Activated T-helper 2 cell treated with anti-CD3 and anti-CD28 coated beads, Interferon-gamma antibody, Interleukin-2, Interleukin-4, amounts not matched to agents 10 μg/mL and 5 μg/mL and 100 μg/mL, durations not matched to agents 14 hours and 24 hours and 36 hours (primary cell): ENCODE results near the gene GFY. TPM values are rescaled to one million over a fixed set of nuclear protein-coding genes. Genes with fewer than 3 reads are reported as not detected.
A peak's percentile ranks its signal among the peaks of the same experiment; 100 is the strongest.

Source experiments
- DNase-seq: peaks from one replicate; pipeline ENCODE4 v3.0.0; 2021; ENCODE audit warnings: low spot score
- H3K27ac Mint-ChIP-seq: one replicate; pipeline ENCODE4 v1.8.0; 2021; ENCODE audit warnings: mixed read lengths
- H3K27me3 Mint-ChIP-seq: one replicate; pipeline ENCODE4 v1.8.0; 2021; ENCODE audit warnings: low read depth, mixed read lengths
- H3K36me3 Mint-ChIP-seq: one replicate; pipeline ENCODE4 v1.8.0; 2021; ENCODE audit warnings: low read depth, mixed read lengths
- H3K4me1 Mint-ChIP-seq: one replicate; pipeline ENCODE4 v1.8.0; 2021; ENCODE audit warnings: low read depth, mixed read lengths
- H3K4me3 Mint-ChIP-seq: one replicate; pipeline ENCODE4 v1.8.0; 2021; ENCODE audit warnings: low read depth, mild to moderate bottlenecking, moderate library complexity, mixed read lengths
- H3K9me3 Mint-ChIP-seq: one replicate; pipeline ENCODE4 v1.8.0; 2021; ENCODE audit warnings: mixed read lengths
- intact Hi-C: fragments of 100-400 bp; cut with micrococcal nuclease; formaldehyde crosslinking; loops from one replicate; pipeline ENCODE4 v1.15.1; 2023
- total RNA-seq: library from RNA; stranded (reverse); gene quantifications from 2 replicates; pipeline ENCODE4 v1.2.3, GENCODE V29; 2022

GFY gene
- total RNA-seq, 1 donor from 2014 or later, result not detected

DNA sequence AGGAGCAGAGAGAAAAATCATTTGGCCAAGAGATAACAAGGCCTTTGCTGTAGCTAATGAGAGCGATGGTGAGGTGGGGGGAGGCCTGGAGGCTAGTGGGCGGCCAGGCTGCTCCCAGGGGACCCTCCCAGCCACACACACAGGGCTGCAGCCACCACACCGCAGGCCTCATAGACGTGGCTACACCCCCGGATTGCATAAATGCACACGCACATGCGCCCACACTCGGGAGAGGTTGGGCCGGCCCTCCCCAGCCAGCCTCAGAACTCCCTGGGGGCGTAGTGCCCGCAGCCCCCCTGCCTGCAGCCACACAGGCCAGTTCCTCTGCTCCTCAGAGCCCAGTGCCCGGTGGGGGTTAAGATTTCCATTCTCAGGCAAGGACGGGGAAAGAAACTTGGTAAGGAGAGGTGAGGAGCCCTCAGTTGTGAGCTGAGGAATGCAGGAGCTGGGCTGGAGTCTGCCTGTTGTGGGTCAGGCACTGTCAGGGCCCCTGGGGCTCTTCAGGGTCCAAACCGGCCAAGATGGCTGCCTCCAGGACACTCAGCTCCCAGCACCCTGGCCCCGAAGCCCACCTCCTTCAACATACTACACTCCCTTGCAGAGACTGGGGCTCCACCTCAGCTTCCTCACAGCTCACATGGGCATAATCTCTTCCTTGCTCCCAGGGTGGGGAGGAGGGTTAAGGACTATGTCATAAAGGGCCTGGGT is 9.9 kb upstream of the GFY start:
- H3K27ac Mint-ChIP-seq, result no peak overlapping the region
- H3K27me3 Mint-ChIP-seq, result peaks cover 28% of the 10 kb centered on the region
- intact Hi-C loops, result no loop called here
- H3K9me3 Mint-ChIP-seq, result no peaks in the 10 kb centered on the region
- no peaks in the 10 kb centered on the region for H3K36me3 Mint-ChIP-seq
- H3K4me1 Mint-ChIP-seq, result peaks cover 19% of the 10 kb centered on the region
- no peak for DNase-seq
- H3K4me3 Mint-ChIP-seq, result no peak overlapping the region

DNA sequence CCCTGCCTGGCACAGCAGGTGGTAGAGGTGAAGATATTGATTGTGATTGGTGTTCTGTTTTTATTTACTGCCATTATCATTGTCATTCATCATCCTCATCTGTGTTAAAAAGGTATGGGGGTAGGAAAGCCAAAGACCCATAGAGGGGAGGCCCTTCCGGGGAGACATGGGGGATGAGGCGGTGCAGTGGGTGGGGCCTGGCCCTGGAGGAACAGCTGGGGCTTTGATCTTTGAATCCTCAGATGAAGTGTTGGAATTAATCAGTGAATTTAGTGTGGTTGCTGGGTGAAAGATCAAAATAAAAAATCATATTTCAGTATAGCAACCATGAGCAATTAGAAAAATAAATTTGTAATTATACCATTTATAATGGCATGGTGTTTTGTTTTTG is 9.4 kb upstream of the GFY start:
- H3K4me3 Mint-ChIP-seq, result no peak overlapping the region
- H3K4me1 Mint-ChIP-seq, result peaks cover 18% of the 10 kb centered on the region
- H3K9me3 Mint-ChIP-seq, result no peaks in the 10 kb centered on the region
- no peak overlapping the region for H3K27ac Mint-ChIP-seq
- intact Hi-C loops, result no loop called here
- no peak for DNase-seq
- H3K27me3 Mint-ChIP-seq, result peaks cover 34% of the 10 kb centered on the region
- no peaks in the 10 kb centered on the region for H3K36me3 Mint-ChIP-seq

DNA sequence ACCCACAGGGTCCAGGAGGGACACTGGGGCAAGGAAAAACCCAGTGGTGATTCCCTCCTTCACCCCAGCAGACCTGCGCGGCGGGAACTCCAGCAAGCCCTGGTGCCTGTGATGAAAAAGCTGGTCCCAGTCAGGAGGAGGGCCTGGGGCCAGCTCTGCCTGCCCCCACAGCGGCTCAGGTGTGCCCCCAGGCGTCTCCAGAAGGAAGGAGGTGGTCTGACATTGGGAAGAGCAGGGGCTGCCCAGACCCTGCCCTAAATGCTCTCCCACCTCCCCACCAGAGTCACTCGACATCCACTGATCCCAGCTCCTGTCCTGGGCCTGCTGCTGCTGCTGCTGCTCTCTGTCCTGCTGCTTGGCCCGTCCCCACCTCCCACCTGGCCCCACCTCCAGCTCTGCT is 8.1 kb upstream of the GFY start:
- no peak overlapping the region for H3K4me3 Mint-ChIP-seq
- peaks cover 46% of the 10 kb centered on the region for H3K27me3 Mint-ChIP-seq
- no peak for DNase-seq
- no peaks in the 10 kb centered on the region for H3K9me3 Mint-ChIP-seq
- intact Hi-C loops, result no loop called here
- no peaks in the 10 kb centered on the region for H3K36me3 Mint-ChIP-seq
- no peak overlapping the region for H3K27ac Mint-ChIP-seq
- peaks cover 14% of the 10 kb centered on the region for H3K4me1 Mint-ChIP-seq

DNA sequence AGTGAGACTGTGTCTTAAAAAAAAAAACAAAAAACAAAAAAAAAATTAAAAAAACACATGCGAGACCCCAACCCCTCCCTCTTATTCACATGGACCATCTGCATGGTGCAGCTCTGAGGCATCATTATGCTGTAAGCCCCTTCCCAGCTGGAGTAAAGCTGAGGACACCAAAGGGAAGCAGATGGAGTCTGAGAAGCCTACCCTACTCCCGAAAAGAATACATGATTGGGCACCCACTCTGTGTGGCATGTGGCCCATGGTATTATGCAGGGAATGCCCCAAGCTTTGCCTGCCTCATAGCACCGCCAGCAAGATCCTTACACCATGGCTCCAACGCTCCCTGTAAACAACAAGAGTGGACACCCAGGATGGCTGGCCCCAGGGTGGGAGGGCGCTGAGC is 6.7 kb upstream of the GFY start:
- H3K27ac Mint-ChIP-seq, result no peak overlapping the region
- H3K27me3 Mint-ChIP-seq, result peaks cover 55% of the 10 kb centered on the region
- intact Hi-C loops, result no loop called here
- H3K9me3 Mint-ChIP-seq, result no peaks in the 10 kb centered on the region
- H3K4me1 Mint-ChIP-seq, result peaks cover 19% of the 10 kb centered on the region
- H3K36me3 Mint-ChIP-seq, result no peaks in the 10 kb centered on the region
- no peak for DNase-seq
- no peak overlapping the region for H3K4me3 Mint-ChIP-seq

DNA sequence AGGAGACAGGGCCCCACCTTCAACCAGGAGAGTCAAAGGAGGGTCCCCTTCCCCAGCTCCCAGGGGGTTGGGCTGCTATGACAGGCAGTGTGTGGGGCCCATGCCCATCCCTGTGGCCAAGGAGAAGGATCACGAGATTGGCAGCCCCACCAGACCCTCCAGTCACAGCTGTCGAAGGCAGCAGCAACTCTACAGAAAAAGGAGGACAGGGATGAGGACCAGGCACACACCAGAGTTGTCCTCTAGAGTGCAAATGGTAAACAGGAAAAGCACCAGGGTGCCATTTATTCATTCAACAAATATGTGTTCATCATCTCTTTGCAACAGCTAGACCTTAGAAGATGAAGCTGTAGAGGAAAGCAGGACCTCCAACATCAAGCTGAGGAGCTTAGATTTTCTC is 6.0 kb upstream of the GFY start:
- Mint-ChIP-seq H3K4me3 (no peak overlapping the region), H3K27ac (no peak overlapping the region), H3K9me3 (no peaks in the 10 kb centered on the region), H3K36me3 (no peaks in the 10 kb centered on the region), H3K27me3 (peaks cover 60% of the 10 kb centered on the region), H3K4me1 (peaks cover 25% of the 10 kb centered on the region)
- DNase-seq, result no peak
- intact Hi-C loops, result no loop called here

DNA sequence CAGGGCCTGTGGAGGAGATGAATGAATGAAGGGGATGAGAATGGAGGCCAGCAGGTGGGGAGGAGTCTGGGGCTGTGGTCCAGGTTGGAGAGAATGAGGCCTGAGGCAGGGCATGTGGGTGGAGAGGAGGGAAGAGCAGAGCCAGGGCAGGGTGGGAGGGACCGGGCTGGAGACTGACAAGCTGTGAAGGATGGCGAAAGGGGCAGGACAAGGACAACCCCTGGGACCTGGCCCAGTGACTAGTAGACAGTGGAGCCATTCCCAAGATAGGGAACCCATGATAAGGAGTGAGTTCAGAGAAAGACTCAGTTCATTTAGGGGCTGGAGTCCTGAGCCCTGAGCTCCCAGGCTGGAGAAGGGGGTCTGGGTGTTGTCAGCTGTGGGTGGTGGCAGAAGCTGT is 5.0 kb upstream of the GFY start:
- Mint-ChIP-seq H3K4me3 (peak overlapping the region; percentile 30), H3K27me3 (peaks cover 69% of the 10 kb centered on the region), H3K9me3 (no peaks in the 10 kb centered on the region), H3K4me1 (peaks cover 25% of the 10 kb centered on the region), H3K27ac (no peak overlapping the region), H3K36me3 (no peaks in the 10 kb centered on the region)
- intact Hi-C loops, result no loop called here
- no peak for DNase-seq

DNA sequence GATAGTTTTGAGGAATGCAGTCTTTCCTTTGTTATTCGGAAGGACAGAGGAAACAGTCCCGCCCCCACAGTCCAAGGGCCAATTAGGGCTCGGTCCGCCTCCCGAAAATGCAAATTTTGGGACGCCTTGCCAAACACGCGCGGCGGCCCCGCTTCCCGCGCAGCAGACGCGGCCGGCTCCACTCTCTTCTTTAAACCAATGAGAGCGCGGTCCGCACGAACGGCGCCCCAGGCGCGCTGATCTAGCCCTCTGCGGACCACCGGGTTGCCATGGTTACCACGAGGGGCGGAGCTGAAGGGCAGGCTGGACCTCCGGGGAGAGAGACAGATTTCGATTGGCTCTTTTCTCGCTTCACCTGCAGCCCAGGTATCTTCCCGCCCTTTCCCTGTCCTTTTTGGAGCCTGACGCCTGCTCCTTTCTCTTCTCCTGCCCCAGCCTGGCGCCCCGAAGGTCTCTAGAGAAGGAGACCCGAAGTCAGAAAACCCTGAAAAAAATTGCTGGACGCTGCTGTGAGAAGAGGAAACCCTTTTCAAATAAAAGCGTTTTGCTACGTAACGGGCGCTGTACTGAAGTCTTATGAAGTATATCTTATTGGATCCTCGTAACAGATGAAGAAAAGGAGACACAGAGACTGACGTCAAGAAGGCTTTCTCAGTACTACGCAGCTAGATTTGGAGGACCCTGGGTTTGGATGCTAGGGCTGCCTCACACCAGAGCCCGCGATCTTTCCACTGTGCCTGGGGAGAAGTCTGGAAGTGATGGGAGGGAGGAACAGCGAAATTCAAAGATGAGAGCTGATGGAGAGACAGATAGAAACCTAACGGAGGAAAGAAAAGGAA is 3.9 kb upstream of the GFY start:
- Mint-ChIP-seq H3K4me1 (peaks cover 22% of the 10 kb centered on the region), H3K9me3 (no peaks in the 10 kb centered on the region), H3K27me3 (peaks cover 77% of the 10 kb centered on the region), H3K36me3 (no peaks in the 10 kb centered on the region), H3K4me3 (peak overlapping the region; percentile 57), H3K27ac (no peak overlapping the region)
- intact Hi-C loops, result no loop called here
- peak; percentile 48 for DNase-seq

DNA sequence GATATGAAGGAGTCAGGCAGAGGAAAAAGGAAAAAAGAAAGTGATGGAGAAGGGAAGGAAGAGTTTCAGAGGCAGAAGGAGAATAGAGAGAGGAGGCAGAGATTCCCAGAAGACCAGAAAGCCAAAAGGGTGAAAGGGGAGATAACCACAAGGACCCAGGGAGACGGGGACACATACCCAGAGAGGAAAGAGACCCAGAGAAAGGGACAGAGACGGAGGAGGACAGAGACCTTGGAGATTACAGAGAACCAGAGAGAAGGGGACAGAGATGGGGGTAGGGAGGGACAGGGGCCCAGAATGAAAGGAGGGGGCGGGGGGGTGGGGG is 3.3 kb upstream of the GFY start:
- no peaks in the 10 kb centered on the region for H3K36me3 Mint-ChIP-seq
- H3K4me1 Mint-ChIP-seq, result peaks cover 28% of the 10 kb centered on the region
- H3K9me3 Mint-ChIP-seq, result no peaks in the 10 kb centered on the region
- peaks cover 82% of the 10 kb centered on the region for H3K27me3 Mint-ChIP-seq
- intact Hi-C loops, result no loop called here
- no peak overlapping the region for H3K27ac Mint-ChIP-seq
- peak overlapping the region; percentile 57 for H3K4me3 Mint-ChIP-seq
- no peak for DNase-seq

DNA sequence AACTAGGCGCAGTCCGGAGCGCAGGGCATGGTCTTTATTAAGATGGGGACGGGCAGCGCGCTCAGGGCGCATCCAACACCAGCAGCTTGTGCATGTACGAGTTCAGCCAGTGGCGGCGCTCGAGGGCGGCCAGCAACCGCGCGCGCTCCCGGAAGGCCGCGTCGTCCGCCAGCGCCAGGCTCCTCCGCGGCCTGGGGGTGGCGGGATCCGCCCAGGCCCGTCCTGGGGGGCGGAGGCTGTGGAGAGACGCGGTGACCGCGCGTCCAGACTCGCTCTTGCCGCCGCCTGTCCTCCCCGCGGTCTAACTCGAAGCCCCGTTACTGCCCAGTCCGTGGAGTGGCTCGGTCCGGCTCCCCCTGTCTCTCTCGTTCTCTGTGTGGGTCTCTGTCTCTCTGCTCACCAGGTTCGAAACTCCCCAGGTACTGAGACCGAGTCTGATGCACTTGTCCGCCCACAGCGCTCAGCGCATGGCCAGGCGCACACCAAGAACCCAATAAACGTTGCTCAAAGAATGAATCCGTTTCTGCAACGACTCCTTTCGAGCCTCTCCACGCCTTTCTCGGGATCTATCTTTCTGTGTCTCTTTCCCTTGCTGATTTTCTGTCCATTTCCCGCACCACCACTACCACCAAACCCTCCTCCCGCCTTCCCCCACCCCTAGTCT is 2.6 kb upstream of the GFY start:
- H3K4me1 Mint-ChIP-seq, result peaks cover 33% of the 10 kb centered on the region
- intact Hi-C loops, result no loop called here
- peak; percentile 68 for DNase-seq
- no peaks in the 10 kb centered on the region for H3K9me3 Mint-ChIP-seq
- H3K27ac Mint-ChIP-seq, result no peak overlapping the region
- H3K36me3 Mint-ChIP-seq, result no peaks in the 10 kb centered on the region
- H3K27me3 Mint-ChIP-seq, result peaks cover 86% of the 10 kb centered on the region
- peak overlapping the region; percentile 72 for H3K4me3 Mint-ChIP-seq

DNA sequence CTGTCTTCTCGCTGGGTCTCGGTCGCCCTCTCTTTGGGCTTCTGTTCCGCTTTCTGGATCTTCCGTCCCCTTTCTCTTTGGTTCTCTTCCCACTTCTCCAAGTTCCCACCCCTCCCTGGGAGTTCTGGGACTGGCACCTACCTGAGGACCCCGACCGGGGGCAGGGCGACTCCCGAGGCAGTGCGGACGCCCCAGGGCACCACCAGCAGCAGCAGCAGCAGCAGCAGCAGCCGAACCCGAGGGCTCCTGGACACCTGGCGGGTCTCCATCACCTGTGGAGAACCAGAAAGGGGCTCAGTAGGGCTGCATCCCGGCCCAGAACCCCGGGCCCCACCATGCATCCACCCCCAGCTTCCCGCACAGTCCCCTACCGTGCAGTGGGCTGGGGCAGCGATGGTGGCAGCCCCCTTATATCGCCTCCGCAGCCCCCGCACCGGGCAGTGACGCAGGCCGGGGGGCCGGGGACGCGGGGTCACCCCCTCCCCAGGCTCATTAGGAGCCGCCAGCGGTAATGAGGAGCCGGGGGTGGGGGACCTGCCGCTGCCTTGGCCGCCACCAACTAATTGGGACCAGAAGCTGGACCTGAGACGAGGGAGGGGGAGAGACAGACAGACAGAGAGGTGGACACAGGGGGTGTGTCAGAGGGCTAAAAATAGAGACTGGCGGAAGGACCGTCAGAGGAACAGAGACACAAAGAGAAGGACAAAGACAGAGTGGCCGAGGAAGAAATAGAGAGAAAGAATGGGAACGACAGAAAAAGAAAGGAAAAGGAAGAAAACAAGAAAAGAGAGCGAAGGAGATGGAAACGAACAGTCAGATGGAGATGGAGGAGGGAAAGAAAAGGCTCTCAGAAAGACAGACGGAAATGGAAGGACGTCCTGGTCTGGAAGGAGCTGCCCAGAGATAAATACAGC is 1.9 kb upstream of the GFY start, which contains the start of gene PTH2:
Gene PTH2, minus strand, starts transcription at position 371 of the 914 bp plus-strand sequence. Its CDS starts 102 bp downstream, at position 269.
- no peak within 1 kb of the TSS for H3K27ac Mint-ChIP-seq
- peaks cover 87% of the 10 kb centered on the region for H3K27me3 Mint-ChIP-seq
- H3K36me3 Mint-ChIP-seq, result no peaks in the 10 kb centered on the region
- peaks cover 37% of the 10 kb centered on the region for H3K4me1 Mint-ChIP-seq
- DNase-seq, result no peak
- H3K9me3 Mint-ChIP-seq, result no peaks in the 10 kb centered on the region
- H3K4me3 Mint-ChIP-seq, result peak within 1 kb of the TSS; percentile 72
- intact Hi-C loops, result no loop called here

DNA sequence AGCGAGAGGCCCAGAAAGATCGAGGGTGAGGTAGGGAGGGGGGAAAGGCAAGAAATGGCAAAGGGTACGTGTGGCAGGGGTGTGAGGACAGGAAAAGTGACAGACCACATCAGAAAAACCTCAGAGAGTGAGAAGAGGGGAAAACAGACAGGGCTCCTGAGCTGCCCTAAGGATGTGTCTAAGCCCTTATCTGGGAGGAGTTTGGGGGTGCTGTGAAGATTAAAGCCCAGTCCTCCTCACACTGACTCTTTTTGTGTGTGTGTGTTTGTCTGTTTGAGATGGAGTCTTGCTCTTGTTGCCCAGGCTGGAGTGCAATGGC is 1.2 kb upstream of the GFY start:
- no peaks in the 10 kb centered on the region for H3K9me3 Mint-ChIP-seq
- no peaks in the 10 kb centered on the region for H3K36me3 Mint-ChIP-seq
- H3K4me3 Mint-ChIP-seq, result peak overlapping the region; percentile 19
- no peak overlapping the region for H3K27ac Mint-ChIP-seq
- H3K27me3 Mint-ChIP-seq, result peaks cover 86% of the 10 kb centered on the region
- intact Hi-C loops, result no loop called here
- peaks cover 37% of the 10 kb centered on the region for H3K4me1 Mint-ChIP-seq
- DNase-seq, result no peak

DNA sequence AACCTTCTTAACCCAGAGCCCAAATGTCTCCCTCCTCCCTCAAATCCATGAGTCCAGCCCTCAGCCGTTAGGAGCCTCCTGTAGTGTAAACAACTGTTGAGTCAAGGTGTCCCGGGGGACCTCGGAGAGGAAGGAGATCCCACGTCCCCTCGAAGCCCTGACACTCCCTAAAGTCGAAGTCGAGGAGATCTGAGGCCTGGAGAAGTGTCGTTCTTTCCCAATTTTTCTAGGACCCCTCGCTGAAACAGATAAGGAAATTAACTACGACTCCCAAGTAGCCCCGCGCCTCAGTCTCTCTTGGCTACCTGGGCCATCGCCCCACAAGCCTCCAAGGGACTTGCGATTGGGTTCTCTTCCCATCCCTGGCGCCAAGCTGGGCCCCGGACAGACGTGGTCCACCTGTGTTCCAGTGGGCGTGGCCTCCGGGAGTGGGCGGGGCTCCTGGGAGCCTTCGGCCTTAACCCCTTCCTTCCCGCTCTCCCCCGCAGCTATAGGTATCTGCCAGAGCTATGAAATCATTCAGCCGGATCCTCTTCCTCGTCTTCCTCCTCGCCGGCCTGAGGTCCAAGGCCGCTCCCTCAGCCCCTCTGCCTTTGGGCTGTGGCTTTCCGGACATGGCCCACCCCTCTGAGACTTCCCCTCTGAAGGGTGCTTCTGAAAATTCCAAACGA is 869 bp downstream of the GFY start:
- Mint-ChIP-seq H3K27ac (no peak overlapping the region), H3K4me1 (peaks cover 43% of the 10 kb centered on the region), H3K36me3 (no peaks in the 10 kb centered on the region), H3K9me3 (no peaks in the 10 kb centered on the region), H3K27me3 (peaks cover 81% of the 10 kb centered on the region), H3K4me3 (no peak overlapping the region)
- DNase-seq, result no peak
- intact Hi-C loops, result no loop called here
